NCI-H526 (cell line): ENCODE data around the gene ACER3.
"Not testable (repeated sequence)": the region's sequence is repeated elsewhere in the genome, so short reads cannot be mapped to it uniquely, and the experiment has no call there.

Source experiments
- DNase-seq, 2 experiments: peaks; one replicate each; lab custom pipeline; 2025; lab: John Stamatoyannopoulos, UW

Gene ACER3

DNA sequence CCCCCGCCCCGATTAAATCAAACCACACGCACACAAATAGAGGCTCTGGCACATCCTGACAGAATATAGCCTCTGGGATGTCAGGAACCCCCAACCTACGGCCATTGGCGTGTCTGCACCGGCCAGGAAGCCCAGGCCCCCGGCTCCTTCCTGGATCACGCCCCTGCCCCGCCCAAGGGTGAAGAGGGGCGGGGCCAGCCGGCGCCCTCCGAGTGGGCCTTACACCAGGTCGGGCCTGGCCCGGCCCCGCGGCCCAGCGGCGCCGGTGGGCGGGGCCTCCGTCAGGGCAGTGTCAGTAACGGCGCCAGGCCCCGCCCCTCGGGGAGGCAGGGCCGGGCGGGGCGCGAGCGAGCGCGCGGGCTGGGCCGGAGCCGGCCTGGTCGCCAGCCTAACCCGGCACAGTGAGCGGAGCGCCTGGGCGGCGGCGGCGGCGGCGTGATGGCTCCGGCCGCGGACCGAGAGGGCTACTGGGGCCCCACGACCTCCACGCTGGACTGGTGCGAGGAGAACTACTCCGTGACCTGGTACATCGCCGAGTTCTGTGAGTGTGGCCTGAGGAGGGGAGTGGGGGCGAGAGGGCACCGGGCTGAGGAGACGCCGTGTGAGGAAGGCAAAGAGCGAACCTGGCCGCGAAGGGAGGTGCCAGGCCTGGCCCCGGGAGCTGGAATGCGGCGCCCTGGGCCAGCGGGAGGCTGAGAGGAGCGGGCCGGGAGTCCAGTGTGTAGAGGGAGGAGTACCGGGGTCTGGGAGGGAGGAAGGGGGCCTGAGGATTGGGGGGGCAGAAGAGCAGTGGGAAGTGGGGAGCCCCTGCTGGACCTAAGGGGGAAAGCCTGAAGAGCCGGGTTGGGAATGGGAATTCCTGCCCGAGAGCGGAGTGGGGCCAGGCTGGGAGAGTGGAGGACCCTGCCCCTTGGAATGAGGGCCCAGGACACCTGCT is at the start of gene ACER3:
Gene ACER3, plus strand, starts transcription at position 380 of the 937 bp plus-strand sequence. Its CDS starts 59 bp downstream, at position 439.
- DNase-seq, result peak; percentile 49 to 98

DNA sequence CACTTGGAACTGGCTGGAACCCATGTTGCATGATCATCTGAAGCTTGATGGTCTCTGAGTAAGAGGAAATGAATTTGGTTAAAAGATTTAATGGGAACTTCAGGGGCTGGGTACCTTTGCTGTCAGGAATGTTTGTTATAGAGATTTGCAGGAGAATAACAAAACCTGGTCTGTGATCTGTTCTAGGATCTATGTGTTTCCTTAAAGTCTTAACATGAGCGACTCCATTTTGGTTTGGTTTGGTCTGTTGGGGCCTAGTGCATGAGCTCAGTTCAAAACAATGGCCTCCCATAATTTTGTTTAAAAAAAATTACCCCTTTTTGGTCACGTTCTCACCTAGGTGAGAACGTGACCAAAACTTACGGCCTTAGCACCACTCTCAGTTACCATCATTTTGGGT is 49.5 kb upstream of the ACER3 start:
- DNase-seq, result no peak

DNA sequence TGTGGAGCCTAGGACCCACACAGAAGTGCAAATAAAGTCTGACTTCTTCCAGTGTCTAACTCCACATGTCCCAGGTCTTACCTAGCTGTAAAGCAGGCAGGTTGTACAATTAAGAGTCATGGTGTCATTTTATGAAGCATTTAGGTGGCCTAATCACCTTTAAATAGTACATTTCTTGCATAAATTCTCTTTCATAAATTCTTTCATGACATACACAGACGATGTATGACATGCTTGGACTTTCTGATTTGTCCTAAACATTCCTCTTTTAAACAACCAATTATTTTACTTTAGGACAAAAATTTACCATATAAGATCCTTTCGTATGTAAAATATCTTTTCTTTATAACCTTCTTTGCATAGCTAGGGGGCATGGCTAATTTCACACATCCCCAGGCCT is 46.3 kb upstream of the ACER3 start:
- DNase-seq, result no peak

DNA sequence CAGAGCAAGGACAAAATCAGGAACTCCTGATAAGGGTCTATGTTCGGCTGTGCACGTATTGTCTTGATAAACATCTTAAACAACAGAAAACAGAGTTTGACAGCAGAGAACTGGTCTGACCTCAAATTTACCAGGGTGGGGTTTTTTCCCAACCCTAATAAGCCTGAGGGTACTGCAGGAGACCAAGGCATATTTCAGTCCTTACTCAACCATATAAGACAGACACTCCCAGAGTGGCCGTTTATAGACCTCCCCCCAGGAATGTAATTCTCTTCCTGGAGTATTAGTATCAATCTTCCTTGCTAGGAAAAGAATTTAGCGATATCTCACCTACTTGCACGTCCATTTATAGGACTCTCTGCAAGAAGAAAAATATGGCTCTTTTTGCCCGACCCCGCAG is 45.0 kb upstream of the ACER3 start:
- DNase-seq, result not testable (repeated sequence)

DNA sequence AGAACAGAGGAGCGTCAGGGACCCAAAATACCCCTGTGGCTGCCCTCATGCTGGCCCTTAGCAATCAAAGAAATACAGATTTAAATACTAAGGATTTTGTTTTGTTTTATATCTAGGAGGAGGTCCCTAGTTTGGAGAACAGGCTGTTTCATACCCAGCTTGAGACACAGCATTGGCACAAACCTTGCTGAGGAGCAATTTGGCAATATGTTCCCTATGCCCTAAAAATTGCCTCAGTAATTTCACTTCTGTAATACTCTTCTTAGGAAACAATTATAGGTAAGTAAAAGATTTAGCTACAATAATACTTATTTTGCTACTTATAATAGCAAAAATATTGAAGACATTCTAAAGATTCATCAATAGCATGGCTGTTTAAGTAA is 40.5 kb upstream of the ACER3 start:
- no peak for DNase-seq

DNA sequence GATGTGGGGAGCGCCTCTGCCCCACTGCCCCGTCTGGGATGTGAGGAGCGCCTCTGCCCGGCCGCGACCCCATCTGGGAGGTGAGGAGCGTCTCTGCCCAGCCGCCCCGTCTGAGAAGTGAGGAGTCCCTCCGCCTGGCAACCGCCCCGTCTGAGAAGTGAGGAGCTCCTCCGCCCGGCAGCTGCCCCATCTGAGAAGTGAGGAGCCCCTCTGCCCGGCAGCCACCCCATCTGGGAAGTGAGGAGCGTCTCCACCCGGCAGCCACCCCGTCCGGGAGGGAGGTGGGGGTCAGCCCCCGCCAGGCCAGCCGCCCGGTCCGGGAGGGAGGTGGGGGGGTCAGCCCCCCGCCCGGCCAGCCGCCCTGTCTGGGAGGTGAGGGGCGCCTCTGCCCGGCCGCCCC is 39.3 kb upstream of the ACER3 start:
- DNase-seq, result not testable (repeated sequence)

DNA sequence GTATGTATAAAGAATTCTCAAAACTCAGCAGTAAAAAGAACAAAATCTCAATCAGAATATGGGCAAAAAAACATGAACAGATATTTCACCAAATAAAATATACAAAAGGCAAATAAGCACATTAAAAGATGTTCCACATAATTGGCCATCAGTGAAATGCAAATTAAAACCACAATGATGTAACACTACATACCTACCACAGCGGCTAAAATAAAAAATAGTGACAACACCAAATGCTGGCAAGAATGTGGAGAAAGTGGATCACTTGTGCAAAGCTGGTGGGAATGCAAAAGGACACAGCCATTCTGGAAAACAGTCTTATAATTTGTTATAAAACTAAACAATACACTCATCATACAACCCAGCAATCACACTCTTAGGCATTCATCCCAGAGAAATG is 38.3 kb upstream of the ACER3 start:
- DNase-seq, result no peak

DNA sequence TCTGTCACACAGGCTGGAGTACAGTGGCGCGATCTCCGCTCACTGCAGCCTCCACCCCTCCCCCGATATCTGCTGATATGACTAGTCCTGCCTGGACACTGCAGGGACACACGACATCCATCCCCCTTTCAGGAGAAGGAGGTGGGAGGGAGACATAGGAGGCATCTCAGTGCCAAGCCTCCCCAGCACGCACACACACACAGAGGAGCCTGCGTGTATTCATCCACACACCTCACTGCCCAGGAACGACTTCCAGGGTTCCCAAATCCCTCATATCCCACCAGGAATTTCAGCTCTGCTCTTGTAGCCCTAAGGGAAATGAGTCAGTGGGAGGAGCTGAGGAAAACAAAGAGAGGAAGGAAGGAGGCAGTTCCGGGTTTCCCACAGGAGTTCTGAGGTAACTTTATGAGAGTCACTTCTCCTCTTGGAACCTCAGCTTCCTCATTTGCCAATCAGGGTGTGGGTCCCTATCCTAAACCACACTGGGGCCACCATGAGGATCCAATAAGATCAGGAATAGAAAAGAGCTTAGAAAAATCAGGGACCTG is 37.2 kb upstream of the ACER3 start:
- no peak for DNase-seq

DNA sequence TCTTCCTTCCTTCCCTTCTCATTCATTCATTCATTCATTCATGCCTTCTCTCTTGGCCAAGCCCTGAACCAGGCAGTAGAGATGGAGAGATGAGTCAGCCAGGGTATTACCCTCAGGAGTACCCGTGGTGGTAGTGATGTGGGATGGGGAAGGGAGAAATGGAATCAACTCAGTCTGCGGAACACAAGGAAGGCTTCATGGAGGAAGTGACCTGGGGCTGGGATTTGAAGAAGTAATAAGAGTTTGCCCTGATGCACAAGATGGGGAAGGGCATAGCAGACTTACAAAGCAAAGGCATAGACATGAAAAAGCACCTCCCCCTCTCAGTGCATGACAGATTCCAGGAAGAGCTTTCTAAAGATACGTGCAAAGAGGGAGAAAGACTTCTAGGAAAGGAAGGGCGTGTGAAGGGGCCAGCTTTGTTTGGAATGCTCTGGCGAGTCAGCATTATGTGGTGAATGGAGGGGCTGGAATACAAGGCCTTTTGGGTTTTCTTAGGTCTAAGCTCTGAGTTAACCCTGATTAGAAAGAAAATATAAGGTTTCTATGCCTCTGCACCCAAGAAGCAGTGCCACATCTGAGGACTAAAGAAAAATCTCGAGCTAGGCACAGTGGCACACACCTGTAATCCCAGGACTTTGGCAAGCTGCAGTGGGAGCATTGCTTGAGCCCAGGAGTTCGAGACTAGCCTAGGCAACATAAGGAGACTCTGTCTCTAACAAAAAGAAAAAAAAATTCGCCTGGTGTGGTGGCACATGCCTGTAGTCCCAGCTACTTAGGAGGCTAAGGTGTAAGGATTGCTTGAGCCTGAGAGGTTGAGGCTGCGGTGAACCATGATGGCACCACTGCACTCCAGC is 36.4 kb upstream of the ACER3 start:
- no peak for DNase-seq

DNA sequence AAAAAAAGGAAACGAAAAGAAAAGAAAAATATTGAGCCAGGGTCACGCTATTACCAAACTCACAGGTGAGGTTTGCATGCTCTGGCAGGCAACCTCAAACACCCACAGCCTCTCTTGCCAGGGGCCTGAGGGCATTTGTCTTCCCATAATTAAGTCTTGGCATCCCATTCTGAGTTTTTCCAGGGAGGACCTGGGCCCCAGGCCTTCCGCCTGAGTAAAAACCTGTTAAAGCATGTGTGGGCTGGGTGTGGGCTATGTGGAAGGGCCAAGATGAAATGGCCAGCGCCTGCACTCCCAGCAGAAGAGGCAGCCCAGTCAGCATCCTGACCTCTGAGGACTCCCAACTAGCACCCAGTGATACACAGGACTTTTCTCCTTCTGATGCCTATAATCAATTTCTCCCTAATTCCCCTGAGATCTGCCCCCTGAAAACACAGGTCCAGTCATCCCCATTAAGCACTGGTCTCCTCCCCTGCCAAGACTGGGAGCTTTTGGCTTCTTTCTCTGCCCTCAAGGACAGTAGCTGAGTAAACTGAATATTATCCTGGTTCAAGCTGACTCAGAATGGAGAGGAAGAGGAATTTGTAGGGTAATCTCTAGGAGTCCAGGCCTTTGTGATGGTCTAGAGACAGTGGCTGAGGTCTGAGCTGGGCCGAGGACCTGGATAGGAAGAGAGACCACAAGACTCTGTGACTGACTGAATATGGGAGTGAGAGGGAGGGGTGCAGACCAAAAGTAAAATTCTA is 35.6 kb upstream of the ACER3 start:
- no peak for DNase-seq

DNA sequence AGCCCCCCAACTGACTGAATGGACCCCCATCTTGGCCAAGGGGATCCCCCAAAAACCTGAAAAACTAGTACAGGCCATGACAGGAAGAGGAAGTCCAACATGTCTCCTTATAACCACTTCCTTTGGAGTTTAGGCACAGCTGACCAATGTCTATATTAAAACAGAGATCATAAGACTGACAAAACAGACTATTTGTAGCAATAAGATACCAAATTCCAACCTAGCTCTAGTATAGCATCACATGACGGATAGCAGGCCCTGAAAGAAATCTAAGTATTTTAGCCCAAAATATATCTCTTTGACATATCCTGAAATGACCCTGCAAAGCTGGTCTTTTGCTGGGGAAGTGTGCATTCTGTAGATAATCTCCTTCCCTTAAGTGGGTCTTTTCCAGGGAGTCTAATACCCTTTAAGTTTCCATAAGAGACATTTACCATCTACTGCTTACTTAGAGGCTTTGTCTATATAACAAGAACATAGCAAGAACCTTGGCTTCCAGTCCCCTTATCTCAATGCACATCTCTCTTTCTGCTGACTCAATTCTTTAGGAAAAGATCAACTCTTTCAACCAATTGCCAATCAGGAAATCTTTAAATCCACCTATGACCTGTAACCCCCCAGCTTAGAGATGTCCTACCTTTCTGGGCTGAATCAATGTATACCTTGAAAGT is 34.9 kb upstream of the ACER3 start:
- DNase-seq, result no peak

DNA sequence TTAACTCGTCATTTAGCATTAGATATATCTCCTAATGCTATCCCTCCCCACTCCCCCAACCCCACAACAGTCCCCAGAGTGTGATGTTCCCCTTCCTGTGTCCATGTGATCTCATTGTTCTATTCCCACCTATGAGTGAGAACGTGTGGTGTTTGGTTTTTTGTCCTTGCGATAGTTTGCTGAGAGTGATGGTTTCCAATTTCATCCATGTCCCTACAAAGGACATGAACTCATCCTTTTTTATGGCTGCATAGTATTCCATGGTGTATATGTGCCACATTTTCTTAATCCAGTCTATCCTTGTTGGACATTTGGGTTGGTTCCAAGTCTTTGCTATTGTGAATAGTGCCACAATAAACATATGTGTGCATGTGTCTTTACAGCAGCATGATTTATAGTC is 34.2 kb upstream of the ACER3 start:
- DNase-seq, result not testable (repeated sequence)

DNA sequence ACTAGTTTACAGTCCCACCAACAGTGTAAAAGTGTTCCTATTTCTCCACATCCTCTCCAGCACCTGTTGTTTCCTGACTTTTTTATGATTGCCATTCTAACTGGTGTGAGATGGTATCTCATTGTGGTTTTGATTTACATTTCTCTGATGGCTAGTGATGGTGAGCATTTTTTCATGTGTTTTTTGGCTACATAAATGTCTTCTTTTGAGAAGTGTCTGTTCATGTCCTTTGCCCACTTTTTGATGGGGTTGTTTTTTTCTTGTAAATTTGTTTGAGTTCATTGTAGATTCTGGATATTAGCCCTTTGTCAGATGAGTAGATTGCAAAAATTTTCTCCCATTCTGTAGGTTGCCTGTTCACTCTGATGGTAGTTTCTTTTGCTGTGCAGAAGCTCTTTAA is 33.7 kb upstream of the ACER3 start:
- DNase-seq, result not testable (repeated sequence)

DNA sequence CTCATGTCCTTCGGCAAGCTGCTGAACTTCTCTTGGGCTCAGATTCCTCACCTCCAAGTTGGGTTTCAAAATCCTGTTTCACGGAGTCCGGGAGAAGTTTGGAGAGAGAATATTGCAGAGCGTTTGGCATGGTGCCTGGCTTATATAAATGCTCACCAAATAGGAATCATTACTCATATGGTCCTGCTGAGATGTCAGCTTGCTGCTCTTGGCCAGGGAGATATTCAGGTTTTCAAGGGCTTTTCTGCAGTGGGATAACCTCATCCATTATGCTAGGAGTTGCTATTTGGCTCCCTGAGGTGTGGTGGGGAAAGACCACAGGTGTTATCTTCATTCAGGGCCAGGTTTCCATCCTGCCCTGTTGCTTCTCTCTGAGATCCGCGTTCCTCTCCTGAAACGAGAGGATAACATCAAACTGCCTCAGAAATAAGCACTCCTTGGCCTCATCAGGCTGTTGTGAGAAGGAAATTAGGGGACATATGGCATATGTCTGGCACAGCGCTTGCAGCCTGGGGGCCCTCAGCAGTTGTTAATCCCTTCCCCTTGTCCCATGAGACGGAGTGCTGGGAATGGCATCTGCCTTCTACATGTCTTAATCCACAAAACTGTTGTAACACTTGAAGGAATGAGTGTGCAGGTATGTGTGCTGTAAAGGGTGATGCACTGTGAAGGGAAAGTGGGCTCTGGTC is 29.9 kb upstream of the ACER3 start:
- DNase-seq, result no peak

DNA sequence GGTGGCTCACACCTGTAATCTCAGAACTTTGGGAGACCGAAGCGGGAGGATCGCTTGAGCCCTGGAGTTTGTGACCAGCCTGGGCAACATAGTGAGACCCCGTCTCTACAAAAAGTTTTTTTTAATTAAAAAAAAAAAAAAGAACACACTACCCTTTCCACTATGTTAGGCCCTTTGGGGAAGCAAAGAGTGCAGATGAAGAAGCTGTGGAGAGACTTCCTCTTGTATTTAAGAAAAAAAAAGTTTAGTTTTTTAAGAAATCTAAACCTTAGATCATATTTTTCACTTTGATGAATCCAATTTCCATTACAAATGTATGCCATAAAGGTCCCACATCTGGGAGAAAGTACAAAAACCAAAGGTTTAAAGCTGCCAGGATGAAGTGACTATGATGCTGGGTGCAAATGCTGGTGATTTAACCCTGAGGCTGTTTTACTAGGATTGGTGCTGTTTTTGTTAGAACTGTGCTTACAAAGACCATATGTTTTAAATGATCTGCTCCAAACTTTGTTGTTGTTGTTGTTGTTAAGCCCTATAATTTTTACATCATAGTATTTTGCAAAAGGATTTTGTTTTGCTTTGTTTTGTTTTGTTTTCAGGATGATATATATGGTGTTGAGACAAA is 28.9 kb upstream of the ACER3 start:
- DNase-seq, result no peak

DNA sequence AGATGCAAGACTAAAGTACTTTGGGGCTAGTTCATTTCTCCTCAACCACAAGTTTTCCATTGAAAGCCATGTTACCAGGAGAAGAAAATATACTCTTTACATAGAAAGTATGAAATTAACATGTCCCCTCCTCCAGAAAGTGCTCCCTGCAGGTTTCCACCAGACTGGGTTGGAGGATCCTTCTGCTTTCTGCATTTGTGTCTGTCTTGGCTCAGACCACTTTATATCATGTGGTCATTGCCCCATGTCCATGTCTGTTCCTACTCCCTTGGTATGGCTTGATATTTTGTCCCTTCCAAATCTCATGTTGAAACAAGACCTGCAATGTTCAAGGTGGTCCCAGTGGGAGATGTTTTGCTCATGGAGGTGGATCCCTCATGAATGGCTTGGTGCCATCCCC is 28.4 kb upstream of the ACER3 start:
- DNase-seq, result no peak

DNA sequence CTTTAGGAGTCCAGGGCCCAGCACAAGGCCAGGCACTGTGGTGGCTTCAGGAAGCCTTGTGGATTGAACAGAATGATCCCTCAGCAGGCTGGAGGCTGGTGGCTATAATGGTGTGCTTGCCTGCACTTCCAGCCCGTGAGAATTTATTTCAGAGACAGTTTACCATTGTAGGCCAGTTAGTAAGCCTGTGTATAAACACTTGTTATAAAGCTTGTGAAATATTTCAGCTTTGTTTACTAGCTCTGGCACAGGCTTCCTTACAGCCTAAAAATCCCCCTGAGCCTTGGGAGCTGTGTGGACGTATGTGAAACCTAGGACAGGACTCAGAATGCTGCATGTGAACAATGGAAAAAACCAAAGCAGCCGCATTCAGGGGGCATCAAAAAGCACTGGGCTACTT is 26.6 kb upstream of the ACER3 start:
- DNase-seq, result no peak

DNA sequence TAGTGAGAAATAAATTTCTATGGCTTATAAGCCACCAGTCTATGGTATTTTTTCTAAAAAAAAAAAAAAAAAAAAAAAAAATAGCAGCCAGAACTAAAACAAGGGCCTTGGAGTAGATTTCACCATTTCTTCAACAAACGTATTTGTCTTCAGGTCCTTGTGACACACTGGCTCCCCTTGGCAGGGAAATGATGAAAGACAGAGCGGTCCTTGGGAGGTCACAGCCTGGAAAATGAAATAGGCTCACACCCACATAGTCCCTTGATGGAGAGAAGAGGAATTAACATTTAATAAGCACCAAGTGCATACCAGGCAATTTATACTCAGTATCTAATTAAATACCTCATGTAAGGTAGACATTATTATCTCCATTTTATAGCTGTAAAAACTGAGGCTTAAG is 25.7 kb upstream of the ACER3 start:
- no peak for DNase-seq

DNA sequence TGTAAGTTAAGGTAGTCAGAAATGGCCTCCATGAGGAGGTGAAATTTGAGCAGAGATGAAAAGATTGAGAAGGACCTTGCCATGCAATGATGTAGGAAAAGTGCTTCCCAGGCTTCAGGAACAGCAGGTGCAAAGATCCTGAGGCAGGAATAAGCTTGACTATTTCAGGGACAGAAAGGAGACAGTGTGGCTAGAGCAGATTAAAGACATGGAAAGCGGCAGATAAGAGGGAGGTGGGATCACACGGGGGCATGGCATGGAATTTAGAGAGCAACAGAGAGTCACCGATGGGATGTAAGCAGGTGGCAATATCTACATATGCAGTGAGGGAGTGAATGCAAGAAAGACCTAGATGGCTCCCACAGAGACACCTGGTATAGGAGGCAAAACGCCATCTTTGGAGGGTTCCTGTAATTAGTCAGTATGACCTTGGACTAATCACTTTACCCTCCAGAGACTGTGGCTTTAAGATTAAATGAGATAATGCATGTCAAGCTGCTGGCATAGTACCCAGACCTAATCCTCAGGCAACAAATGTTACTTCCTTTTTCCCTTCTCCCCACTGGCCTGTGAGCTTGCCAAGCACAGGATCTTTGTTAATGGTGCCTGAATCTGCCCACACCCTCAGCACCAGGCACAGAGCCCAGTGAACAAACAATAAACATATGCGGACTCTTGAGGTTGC is 24.6 kb upstream of the ACER3 start:
- DNase-seq, result no peak
